NCI-H82 treated with DMSO at 0.1 percent for 48 hours (cell line): Measurements from ENCODE around the gene FGR.
A peak's percentile ranks its signal among the peaks of the same experiment; 100 is the strongest.

Experiments used
- DNase-seq: peaks from one replicate; lab custom pipeline; 2025; ENCODE audit not compliant: unreplicated experiment; lab: John Stamatoyannopoulos, UW

The FGR gene

DNA sequence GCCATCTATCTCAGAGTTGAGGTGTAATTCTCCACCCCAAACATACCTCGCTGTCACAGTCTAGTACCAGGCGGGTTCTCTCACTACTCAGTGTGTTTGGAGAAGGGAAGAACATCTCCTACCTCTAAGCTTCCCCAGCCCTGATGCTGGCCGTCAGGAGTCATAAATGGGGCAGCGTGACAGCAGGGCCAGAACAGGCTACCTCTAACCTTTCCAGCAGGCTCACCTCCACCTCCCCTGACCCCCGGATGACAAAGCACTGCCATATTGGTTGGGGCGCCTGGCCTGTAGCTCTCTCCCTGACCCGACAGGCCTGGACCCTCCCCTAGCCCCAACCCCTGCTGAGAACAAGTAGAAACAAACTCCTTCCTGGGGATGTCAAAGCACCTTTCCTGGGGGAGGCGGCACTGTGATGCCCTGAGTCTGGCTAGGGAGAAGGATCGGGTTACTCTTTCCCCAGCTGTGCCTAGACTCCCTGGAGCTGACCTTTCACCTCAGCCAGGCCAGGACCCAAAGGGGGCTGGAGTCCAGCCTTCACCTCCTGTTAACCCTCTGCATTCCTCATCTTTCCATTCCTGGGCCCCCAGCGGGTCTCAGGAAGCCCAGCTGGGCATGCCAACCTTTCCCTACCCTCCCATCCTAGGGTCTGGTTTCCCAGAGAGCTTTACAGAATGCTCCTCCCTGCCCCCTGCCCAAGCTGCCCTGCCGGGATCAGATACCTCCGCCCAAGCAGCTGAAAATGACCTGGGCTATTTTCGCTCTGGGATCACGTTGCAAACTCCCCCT lies 65.3 kb downstream of the FGR start:
- no peak for DNase-seq

DNA sequence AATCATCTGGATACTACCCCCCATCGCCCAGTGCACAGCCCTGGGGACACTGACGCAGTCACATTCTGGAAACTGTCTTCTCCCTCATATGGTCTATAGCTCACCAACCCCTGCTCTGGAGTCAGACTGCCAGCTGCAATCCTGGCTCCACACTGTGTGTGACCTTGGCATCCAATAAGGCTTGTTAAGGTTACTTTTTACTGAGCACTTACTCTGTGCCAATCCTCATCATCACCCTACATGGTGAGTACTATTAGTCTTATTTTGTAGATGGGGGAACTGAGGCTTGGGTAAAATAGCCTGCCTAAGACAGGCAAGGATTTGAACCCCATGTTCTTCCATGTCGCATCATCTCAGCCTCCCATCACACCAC lies 65.9 kb downstream of the FGR start:
- DNase-seq = no peak

DNA sequence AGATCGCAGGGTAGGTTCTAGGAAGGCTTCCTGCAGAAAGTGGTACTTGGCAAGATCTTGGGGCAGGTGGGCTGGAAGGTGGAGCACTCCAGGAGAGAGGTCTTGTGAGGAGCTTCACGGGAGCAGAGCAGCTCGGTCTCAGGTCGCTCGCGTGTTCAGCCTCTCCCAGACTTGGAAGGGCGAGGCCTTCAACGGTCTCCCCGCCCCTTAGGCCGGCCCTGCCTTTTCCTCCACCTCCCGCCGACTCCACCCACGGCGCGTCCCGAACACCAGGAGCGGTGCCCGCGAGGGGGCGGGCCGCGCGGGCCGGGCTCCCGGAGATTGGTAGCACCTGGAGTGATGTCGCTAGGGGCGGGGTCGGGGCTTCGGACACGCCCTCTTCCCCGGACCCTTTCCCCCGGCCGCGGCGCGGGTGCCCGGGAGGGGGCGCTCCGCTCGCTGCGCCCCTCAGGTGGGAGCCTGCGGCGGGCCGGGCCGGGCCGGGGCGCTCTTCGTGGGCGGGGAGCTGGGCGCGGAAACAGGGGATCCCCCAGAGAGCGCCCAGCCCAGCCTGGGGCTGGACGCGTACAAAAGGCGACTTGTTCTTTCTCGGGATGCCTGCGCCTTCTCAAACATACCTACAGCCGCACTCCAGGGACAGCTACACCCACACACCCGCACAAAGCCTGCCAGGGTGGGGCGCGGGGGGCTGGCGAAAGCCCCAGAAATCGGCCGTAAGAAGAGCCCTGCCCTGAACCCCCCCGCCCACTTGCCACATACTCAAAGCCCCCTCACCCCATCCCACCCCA lies 66.5 kb downstream of the FGR start:
- peak; percentile 95 for DNase-seq

DNA sequence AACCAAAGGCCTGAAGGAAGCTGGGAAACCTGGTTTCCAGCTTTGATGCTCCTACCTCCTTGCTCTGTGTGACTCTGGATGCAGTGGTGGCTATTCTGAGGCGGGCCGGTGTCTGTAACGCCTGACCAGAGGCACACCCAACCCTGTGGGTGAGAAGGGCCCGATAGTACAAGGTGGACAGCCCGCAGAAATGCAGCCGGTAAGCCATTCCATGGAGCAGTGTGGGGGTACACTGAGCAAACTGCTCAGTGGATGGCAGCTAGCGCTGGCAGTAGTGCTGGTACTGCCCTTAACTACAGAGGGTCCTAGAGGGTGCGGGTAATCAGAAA lies 67.0 kb downstream of the FGR start:
- DNase-seq = no peak

- DNase-seq = no peak
These were observed 67.8 kb downstream of the FGR start for GRCh38 chr1:27567146-27567526.

DNA sequence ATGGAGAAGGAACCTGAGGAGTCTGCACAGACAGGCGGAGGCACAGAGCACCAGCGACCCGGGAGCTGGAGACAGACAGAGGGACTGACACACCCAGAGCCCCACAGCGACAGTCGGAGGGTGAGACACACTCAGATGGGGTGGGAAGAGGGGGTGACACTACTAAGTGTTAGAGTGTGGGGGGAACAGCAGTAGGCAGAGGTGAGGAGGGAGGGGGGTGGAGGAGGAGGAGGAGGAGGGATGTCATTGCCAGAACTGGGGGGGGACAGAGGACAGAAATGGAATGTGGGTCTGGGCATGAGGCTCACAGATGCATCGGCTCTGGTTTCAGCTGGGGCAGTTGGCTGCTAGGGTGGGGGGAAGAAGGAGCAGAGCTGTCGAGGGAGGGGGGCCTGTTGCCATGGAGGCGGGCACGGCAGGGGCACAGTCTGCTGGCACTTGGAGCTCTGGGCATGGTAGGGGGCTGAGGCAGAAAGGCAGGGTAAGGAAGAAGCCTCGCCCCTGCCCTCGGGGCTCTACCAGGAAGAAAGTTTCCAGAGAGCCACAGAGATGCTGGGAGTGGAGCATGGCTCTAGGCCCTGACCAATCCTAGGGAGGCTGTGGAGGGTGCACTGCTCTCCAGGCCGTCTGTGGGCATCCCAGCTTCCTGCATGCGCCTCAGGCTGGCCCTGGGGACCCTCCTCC lies 68.4 kb downstream of the FGR start:
- DNase-seq = no peak

DNA sequence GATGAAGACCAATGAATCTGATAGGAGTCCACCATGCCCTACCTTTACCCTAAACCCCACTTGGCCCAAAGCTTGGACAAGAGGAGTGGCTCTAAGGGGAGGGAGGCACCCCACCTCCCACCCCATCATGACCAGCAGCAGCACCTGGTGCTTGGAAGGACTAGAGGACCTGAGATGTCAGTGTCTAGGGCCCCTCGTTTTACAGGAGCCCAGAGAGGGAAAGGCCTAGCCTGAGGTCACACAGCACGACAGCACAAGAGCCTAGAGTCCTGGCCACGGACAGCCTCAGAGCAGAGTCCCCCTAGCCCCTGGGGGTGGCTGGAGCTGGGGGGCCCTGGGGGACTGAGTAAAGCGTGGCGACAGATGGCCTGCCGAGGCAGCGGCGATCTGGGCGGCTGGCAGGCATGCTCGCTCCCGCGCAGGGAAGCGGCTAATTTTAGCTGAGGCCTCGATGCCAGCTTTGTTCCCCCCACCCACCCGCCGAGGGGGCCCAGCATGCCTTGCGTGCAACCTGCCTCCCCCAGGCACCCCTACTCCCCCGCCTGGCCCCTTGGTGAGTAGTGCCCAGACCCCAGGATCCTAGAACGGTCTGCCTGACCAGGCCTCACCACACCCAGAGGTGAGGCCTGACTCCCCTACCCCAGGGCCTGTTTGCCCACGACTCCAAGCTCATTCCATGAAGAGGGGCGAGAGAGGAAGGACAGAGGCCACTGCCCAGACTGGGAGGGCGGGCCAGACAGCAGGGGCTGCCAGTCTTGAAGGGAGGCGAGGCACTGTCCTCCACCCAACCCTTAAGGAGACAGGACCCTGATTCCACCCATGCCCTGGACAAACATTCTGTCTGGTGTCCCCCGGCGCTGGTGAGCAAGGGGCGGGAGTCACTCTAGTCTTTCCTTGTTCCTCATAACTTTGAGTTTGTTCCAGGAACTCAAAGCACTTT lies 70.0 kb downstream of the FGR start:
- DNase-seq = no peak

DNA sequence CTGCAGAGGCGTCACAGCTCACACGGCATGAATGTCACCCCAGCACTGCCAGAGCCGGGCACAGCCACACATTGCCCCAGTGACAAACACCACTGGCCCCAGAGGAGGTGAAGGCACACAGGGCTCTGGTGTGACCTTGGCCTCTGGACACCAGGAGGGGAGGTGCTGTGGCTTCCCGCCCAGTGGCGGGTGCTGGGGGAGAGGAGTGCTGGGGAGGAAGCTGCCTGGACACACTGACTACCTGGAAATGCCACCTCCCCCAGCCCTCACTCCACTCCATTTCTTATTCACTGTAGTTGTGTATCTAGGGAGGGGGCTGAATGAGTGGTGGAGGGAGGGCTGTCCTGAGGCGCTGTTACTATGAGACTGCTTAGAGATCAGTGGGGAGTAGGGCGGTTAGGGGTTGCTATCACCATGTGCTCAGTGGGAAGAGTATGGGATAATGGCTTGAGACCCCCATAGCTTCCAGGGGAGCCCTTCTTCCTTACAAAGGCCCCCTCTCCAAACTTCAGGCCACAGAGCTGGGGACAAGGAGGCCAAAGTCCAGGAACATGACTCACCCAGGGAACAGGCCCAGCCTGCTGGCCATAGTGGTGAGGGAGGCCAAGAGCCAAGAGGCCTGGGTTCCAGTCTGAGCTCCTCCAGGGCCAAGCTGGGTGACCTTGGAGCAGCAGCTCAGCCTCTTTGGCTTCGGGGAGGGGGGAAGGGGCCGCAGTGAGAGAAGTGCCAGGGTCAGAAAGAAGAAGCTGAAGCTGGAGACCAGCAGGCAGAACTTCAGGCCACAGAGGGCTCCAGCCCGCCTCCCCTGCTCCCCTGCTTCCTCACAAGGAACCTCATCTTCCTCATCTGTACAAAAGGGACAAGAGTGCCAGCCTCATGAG lies 71.2 kb downstream of the FGR start:
- DNase-seq = no peak

DNA sequence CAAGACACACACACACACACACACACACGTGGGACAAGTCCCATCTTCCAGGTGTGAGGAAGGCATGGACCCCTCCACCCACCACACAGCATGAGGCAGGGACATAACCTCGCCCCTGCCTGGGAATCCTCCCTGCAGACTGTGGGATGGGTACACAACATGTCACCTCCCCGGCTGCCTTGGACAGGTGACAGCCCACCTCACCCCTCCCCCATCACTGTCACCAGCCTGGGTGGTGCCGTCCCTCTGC lies 71.7 kb downstream of the FGR start:
- no peak for DNase-seq

GRCh38 chr1:27562534-27563340 lies 72.2 kb downstream of the FGR start:
- DNase-seq = no peak
